AML-193 (cell line): ENCODE measurements around the gene QPCT.
A peak's percentile ranks its signal among the peaks of the same experiment; 100 is the strongest.

ENCODE experiments used
- DNase-seq, 2 experiments: peaks; one replicate each; lab custom pipeline; 2025; lab: John Stamatoyannopoulos, UW

QPCT gene

DNA sequence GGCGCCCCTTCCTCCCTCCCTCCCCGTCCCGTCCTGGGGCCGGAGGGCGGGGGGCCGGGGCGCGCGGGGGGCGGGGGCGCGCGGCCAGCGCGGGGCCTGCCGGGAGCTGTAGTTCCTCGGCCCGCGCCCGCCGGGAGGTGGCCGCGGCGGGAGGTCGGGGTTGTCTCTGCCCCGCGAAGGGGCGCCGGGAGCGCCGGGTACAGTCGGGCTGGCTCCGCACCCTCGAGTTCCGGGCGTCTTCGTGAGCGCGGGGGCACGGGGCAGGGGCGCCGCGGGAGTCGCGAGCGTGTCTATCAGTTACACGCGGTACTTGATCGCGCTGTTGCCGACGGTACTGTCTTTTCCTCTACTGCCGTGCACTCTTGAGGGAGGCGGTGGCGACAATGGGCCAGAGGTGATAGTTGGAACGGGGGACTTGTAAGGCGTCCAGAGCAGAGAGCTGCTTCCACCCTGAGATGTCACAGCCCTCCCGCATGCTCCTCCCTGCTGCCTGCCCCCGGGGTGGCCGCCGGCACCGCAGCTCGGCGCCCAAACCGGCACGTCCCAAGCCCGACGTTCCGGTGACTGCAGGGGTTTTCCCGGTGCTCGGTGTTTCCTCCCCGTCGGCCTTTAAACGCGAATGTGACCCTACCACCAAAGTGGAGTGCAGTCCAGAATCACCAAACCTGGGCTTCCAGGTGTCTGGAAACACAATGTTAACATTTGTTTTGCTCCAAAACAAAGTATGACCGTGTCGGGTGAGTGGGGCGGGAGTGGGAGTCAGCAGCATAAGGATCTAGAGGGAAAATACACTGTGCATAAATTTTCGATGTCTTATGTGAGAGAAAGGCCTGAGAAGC, 19.4 kb upstream of the QPCT start, which contains the start of gene PRKD3:
PRKD3 (minus strand) TSS at position 48 of the 839 bp plus-strand sequence. CDS start 8,309 bp downstream, outside the sequence.
- DNase-seq, result no peak

- DNase-seq, result no peak
Observed at GRCh38 chr2:37325625-37326071, 18.8 kb upstream of the QPCT start.

DNA sequence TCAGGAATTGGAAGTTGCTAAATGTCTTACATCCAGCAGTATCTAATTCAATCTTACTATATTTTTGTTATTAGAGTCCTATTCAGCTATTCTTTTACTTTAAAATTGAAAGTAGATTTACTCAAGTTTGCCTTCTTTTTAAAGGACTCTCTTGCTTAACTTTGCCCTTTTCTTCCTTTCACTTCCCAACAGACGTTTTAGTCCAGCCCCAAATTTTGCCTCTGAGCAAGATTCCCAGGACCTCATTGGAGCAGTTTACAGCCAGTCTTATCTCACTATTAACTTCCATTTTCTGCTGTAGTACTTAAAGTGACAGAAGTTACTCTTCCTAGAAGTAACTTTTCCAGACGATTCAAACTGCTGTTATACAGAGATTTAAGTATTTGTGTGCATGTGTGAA, 18.1 kb upstream of the QPCT start:
- DNase-seq, result no peak

GRCh38 chr2:37326866-37327634, 17.4 kb upstream of the QPCT start:
- DNase-seq, result no peak

GRCh38 chr2:37330681-37331080, 13.7 kb upstream of the QPCT start:
- peak; percentile 47 to 50 for DNase-seq

DNA sequence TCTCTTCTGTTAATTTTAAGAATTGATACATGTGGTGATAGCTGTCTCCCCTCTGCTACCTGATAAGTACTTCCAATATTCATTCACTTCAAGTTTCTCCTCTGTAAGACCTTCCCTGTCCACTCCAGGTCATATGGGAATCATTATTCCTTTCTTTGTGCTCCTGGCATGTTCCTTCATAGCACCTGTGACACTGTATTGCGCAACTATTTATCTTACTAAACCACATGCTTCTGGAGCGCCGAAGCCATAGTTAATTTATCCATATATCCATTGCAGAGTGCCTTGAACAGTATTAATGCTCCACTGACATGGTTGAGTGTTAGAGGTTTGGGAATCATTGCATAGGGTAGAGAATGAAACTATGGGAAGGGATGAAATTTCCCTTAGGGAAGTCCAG, 11.9 kb upstream of the QPCT start:
- DNase-seq, result no peak

DNA sequence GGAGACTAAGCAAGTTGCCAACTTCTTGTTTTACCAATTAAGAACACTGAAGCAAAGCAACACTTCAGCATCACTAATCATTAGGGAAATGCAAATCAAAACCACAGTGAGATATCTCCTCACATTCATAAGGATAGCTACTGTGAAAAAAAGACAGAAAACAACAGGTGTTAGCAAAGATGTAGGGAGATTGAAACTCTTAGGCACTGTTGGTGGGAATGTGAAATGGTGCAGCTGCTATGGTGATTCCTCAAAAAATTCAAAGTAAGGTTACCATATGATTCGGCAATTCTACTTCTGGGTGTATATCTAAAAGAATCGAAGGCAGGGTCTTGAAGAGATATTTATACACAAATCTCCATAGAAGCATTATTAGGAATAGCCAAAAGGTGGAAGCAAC, 11.2 kb upstream of the QPCT start:
- DNase-seq, result no peak

GRCh38 chr2:37335604-37336003, 8.8 kb upstream of the QPCT start:
- DNase-seq, result no peak

DNA sequence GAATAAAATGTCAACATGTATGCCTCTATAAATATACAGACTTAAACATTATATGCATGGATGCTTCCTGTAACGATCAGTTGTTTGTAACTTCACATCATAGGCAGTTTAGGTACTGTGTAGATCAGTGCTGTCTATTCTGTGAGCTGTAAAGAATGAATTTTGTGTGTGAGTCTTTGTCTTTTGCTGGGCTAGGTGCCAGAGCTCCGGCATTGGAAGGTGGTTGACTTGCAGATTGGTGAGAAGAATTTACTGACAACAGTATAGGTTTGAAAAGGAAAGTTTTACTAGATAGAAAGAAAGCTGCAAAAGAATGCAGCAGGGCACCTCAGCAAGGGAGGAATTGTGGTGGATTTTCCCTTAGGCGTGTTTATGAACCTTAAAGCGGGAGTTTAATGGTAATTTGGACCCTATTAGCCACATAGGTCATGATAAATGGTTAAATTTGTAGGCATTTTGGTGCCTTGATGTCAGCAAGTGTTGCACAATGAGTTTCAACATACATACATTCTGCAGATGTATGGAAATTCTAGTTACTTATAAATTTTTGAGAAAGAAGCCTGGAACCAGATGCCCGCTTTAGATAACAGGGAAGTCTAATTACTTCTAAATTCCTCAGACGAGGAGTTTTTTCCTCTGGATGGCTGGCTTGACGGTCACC, 6.7 kb upstream of the QPCT start:
- DNase-seq, result no peak

GRCh38 chr2:37338933-37339332, 5.5 kb upstream of the QPCT start:
- DNase-seq, result no peak

DNA sequence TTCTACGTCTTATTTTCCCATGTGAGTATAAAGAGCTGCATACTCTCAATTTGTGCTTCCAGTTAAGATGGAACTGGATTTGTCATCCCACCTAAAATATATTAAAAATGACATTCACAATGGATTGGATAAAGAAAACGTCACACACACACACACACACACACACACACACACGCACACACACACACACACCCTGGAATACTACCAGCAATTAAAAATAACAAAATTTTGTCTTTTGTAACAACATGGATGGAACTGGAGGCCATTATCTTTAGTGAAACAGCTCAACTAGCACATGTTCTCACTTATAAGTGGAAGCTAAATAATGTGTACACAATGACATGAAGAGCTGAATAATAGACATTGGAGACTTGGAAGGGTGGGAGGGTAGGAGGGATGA, 3.8 kb upstream of the QPCT start:
- no peak for DNase-seq

- DNase-seq, result no peak
Observed at GRCh38 chr2:37342591-37343220, 1.7 kb upstream of the QPCT start.

GRCh38 chr2:37343537-37344434, 644 bp upstream of the QPCT start:
- DNase-seq, result no peak

GRCh38 chr2:37348155-37348554, 3.7 kb downstream of the QPCT start:
- no peak for DNase-seq

DNA sequence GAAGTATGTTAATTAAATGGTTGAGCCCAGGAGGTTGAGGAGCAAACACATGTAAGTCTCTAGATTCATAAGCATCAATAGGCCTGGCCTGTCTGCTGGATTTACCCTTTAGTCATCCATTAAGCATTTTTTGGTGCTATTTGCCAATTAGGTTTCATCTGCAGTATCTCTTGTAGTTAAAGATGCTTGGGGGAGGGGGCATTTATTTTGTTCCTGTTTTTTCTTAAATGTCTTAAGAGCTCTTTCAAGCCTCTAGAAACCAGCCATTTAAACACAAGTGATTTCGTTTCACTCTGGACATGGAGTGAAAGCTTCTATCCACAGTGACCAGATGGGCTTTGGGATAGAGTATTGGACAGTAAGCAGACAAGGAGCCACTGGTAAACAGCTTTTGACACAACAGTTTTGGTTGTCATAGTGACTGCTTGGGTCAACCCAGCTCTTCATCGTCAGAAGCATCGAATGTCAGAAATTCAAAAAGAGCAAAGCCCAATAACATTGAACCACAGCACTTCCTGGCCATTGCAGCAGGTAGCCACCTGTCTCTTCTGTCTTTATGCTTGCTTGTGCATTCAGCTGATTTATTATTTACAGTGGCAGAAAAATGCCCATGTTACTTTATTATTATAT, 4.9 kb downstream of the QPCT start:
- peak; percentile 31 to 48 for DNase-seq

DNA sequence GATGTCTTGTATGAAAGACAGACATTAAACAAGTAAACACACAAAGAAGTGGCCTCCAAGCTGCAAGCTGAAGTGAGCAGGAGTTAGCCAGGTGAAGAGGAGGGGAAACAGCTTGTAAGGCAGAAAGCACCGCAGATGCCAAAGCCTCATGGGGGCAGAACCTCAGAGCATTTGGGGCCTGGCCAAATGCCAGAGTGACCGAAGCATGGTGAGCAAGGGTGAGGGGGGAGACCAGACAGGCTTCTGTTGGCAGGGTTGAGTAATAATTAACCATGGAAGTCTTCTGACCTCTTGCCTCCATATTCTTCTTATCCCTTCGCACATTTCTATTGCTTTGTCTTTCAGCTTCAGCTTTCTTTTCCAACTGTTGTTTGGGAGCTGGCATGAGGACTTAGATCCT, 5.6 kb downstream of the QPCT start:
- DNase-seq, result peak; percentile 59 to 63

- DNase-seq, result no peak
Observed at GRCh38 chr2:37354531-37354930, 10.1 kb downstream of the QPCT start.

DNA sequence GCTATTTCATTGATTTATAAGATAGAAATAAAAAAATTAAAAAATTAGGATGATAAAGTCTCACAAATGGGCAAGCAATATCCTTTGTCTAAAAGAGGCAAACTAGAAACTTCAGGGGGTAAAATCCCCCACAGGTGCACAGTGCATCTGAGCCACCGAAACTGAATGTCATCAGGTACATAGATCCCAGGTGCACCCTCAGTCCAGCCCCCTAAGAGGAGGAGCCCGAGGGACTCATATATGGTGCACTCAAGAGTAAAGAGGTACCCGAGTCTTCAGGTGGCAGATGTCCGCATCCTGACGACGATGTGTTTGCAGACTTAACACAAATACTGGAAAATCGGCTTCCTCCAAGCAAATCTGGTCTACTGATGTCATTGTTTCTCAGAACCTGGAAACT, 11.3 kb downstream of the QPCT start:
- no peak for DNase-seq

- DNase-seq, result no peak
Observed at GRCh38 chr2:37356299-37356698, 11.9 kb downstream of the QPCT start.

DNA sequence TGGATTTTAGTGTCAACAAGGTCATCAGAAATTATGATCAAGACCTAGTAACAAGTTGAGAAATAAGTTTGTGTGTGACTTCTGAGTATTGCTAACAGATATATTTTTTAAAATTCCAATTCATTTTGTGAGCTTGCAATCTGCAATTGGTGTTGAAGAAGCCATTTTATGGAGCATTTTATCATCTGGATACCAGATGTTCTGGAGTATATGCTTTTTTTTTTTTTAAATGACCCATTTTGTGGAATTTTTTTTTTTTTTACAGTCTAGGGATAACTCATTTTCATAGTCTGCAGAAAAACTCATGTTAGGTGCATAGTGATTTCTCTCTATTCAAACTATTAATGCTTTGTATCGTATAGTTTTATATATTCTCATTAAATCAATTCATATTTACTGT, 12.6 kb downstream of the QPCT start:
- no peak for DNase-seq

- DNase-seq, result no peak
Observed at GRCh38 chr2:37357530-37357929, 13.1 kb downstream of the QPCT start.
